H1 (cell line): ENCODE data around the gene EVI5. TPM values are rescaled to one million over a fixed set of nuclear protein-coding genes. Genes with fewer than 3 reads are reported as not detected.

Experiments used
- CTCF ChIA-PET: fragments of 300-600 bp; sonication (Branson Sonifier 250); formaldehyde crosslinking; loops from one replicate; lab custom pipeline; 2021; ENCODE audit not compliant: partially characterized antibody; lab: Charles Lee
- POLR2A ChIA-PET: fragments of 300-600 bp; sonication (Branson Sonifier 250); formaldehyde crosslinking; loops from one replicate; lab custom pipeline; 2021; ENCODE audit warnings: inconsistent platforms; ENCODE audit not compliant: partially characterized antibody; lab: Charles Lee
- DNase-seq, 2 experiments: peaks; one replicate each; pipeline versions ENCODE4 v3.0.0 to v3.0.0-alpha.2; 2010 to 2022; ENCODE audit warnings: low spot score in 2 of 2, low read depth in 1 of 2, mixed read lengths in 1 of 2
- FAIRE-seq: peaks from 2 replicates; lab custom pipeline; 2011; peaks lifted over from hg19 to GRCh38; lab: Jason Lieb, UNC
- H2AFZ ChIP-seq: 2 replicates; pipeline ENCODE4 v1.8.1; 2012; ENCODE audit warnings: low read length, inconsistent platforms
- H2AK5ac ChIP-seq: 2 replicates; pipeline ENCODE4 v1.6.1; 2013; ENCODE audit warnings: low read depth, low read length
- H2BK120ac ChIP-seq: replicated peaks from 2 replicates; pipeline ENCODE3; 2013; ENCODE audit warnings: low read depth, low read length, inconsistent platforms
- H2BK12ac ChIP-seq: 2 replicates; pipeline ENCODE4 v1.6.1; 2013; ENCODE audit warnings: low read depth, low read length
- H2BK15ac ChIP-seq: 2 replicates; pipeline ENCODE4 v1.6.1; 2013; ENCODE audit warnings: low read length
- H2BK20ac ChIP-seq: 2 replicates; pipeline ENCODE4 v1.6.1; 2013; ENCODE audit warnings: low read length
- H2BK5ac ChIP-seq: 2 replicates; pipeline ENCODE4 v1.6.1; 2013; ENCODE audit warnings: low read depth, low read length
- H3K14ac ChIP-seq: 2 replicates; pipeline ENCODE4 v1.6.1; 2013; ENCODE audit warnings: inconsistent platforms; ENCODE audit not compliant: insufficient read length
- H3K18ac ChIP-seq: 2 replicates; pipeline ENCODE4 v1.6.1; 2013; ENCODE audit warnings: low read length; ENCODE audit errors: extremely low read depth
- H3K23ac ChIP-seq: 2 replicates; pipeline ENCODE4 v1.6.1; 2013; ENCODE audit warnings: inconsistent platforms; ENCODE audit not compliant: insufficient read length
- H3K23me2 ChIP-seq: 2 replicates; pipeline ENCODE4 v1.6.1; 2013; ENCODE audit warnings: low read depth, low read length
- H3K27ac ChIP-seq: 2 replicates; pipeline ENCODE4 v1.6.1; 2011; ENCODE audit warnings: low read depth, low read length, inconsistent platforms
- H3K27me3 ChIP-seq, 4 experiments: replicated peaks in 1 of 4; 1 replicate in 1 of 4; 2 replicates in 3 of 4; pipeline versions ENCODE4 v1.6.1 to v1.8.1; 2011 to 2013; ENCODE audit warnings: low read length in 3 of 4, mild to moderate bottlenecking in 3 of 4, inconsistent platforms in 2 of 4, mixed read lengths in 2 of 4, moderate library complexity in 1 of 4; ENCODE audit not compliant: control insufficient read depth in 3 of 4, insufficient read depth in 3 of 4; ENCODE audit errors: extremely low read depth in 1 of 4
- H3K36me3 ChIP-seq, 4 experiments: 2 replicates each; pipeline versions ENCODE4 v1.6.1 to v1.8.1; 2011 to 2013; ENCODE audit warnings: mild to moderate bottlenecking in 4 of 4, low read length in 3 of 4, moderate library complexity in 2 of 4, control low read depth in 1 of 4, inconsistent platforms in 1 of 4; ENCODE audit not compliant: insufficient read depth in 4 of 4, control insufficient read depth in 2 of 4
- H3K4ac ChIP-seq: replicated peaks from 2 replicates; pipeline ENCODE3; 2013; ENCODE audit warnings: low read length, low read depth, mixed read lengths, inconsistent platforms; ENCODE audit not compliant: insufficient read length
- H3K4me1 ChIP-seq, 4 experiments: replicated peaks in 1 of 4; 1 replicate in 1 of 4; 2 replicates in 3 of 4; pipeline versions ENCODE4 v1.6.1 to v1.8.1; 2011 to 2013; ENCODE audit warnings: low read length in 3 of 4, inconsistent platforms in 2 of 4, mixed read lengths in 1 of 4; ENCODE audit not compliant: insufficient read depth in 4 of 4, control insufficient read depth in 3 of 4
- H3K4me2 ChIP-seq, 2 experiments: 2 replicates each; pipeline versions ENCODE4 v1.6.1 to v1.8.1; 2011 to 2013; ENCODE audit warnings: low read depth in 2 of 2, low read length in 2 of 2, control low read depth in 1 of 2, inconsistent platforms in 1 of 2, mild to moderate bottlenecking in 1 of 2; ENCODE audit not compliant: insufficient read depth in 1 of 2
- H3K4me3 ChIP-seq, 4 experiments: fragments of 200-600, 300-600 bp in 1 of 4; sonication (generic), shearing (Covaris generic), sonication (Bioruptor Twin) in 1 of 4; 2 replicates each; pipeline versions ENCODE4 v1.5.1 to v1.8.1; 2011 to 2016; ENCODE audit warnings: low read length in 4 of 4, low read depth in 3 of 4, control low read depth in 2 of 4, inconsistent platforms in 2 of 4, mild to moderate bottlenecking in 2 of 4, mixed read lengths in 1 of 4, moderate library complexity in 1 of 4; ENCODE audit not compliant: insufficient read depth in 2 of 4; ENCODE audit errors: extremely low read depth in 1 of 4
- H3K56ac ChIP-seq: replicated peaks from 2 replicates; pipeline ENCODE3; 2013; ENCODE audit warnings: low read depth, mild to moderate bottlenecking, mixed read lengths, low read length, inconsistent platforms; ENCODE audit not compliant: insufficient read length
- H3K79me1 ChIP-seq: 2 replicates; pipeline ENCODE4 v1.6.1; 2013; ENCODE audit warnings: low read depth, low read length, control low read depth
- H3K79me2 ChIP-seq, 2 experiments: 2 replicates each; pipeline versions ENCODE4 v1.6.1 to v1.8.1; 2012 to 2013; ENCODE audit warnings: low read length in 2 of 2, mild to moderate bottlenecking in 2 of 2, inconsistent platforms in 1 of 2; ENCODE audit not compliant: insufficient read depth in 2 of 2, control insufficient read depth in 1 of 2
- H3K9ac ChIP-seq, 4 experiments: replicated peaks in 1 of 4; 1 replicate in 1 of 4; 2 replicates in 3 of 4; pipeline versions ENCODE4 v1.6.1 to v1.8.1; 2011 to 2013; ENCODE audit warnings: low read depth in 3 of 4, low read length in 3 of 4, control low read depth in 2 of 4, mild to moderate bottlenecking in 2 of 4, moderate library complexity in 2 of 4, inconsistent platforms in 1 of 4; ENCODE audit errors: extremely low read depth in 1 of 4
- H3K9me3 ChIP-seq, 2 experiments: 2 replicates each; pipeline versions ENCODE4 v1.6.1 to v1.8.1; 2012 to 2013; ENCODE audit warnings: mild to moderate bottlenecking in 2 of 2, moderate library complexity in 2 of 2, control low read depth in 1 of 2, inconsistent platforms in 1 of 2, low read depth in 1 of 2, low read length in 1 of 2, mixed read lengths in 1 of 2; ENCODE audit not compliant: insufficient read depth in 2 of 2
- H4K20me1 ChIP-seq, 2 experiments: replicated peaks in 1 of 2; 2 replicates each; pipeline versions ENCODE3 to v1.8.1; 2011 to 2013; ENCODE audit warnings: inconsistent platforms in 2 of 2, low read length in 2 of 2, mild to moderate bottlenecking in 1 of 2; ENCODE audit not compliant: insufficient read depth in 2 of 2, control insufficient read depth in 1 of 2
- H4K5ac ChIP-seq: 2 replicates; pipeline ENCODE4 v1.6.1; 2013; ENCODE audit warnings: low read length, low read depth, mixed read lengths, inconsistent platforms; ENCODE audit not compliant: insufficient read length
- H4K8ac ChIP-seq: 2 replicates; pipeline ENCODE4 v1.8.0; 2013; ENCODE audit warnings: mild to moderate bottlenecking, moderate library complexity, low read length, inconsistent platforms; ENCODE audit not compliant: insufficient read depth; ENCODE audit errors: extremely low read depth
- H4K91ac ChIP-seq: replicated peaks from 2 replicates; pipeline ENCODE3; 2013; ENCODE audit warnings: low read length, mixed read lengths, inconsistent platforms; ENCODE audit not compliant: insufficient read length
- EZH2 ChIP-seq: fragments of 200-600 bp; sonication (generic); IDR thresholded peaks from 2 replicates; pipeline ENCODE4 v1.7.1; 2012; ENCODE audit warnings: low read depth, mild to moderate bottlenecking, moderate library complexity, low read length, inconsistent platforms; ENCODE audit not compliant: severe bottlenecking
- GTF2F1 ChIP-seq: IDR thresholded peaks from 2 replicates; pipeline ENCODE4 v1.6.1; 2012; ENCODE audit warnings: low read depth, low read length, improper control_type of control experiment, borderline replicate concordance
- KDM4A ChIP-seq: IDR thresholded peaks from one replicate; pipeline ENCODE4 v1.7.1; 2012; ENCODE audit warnings: low read depth, mild to moderate bottlenecking, moderate library complexity, low read length, inconsistent platforms; ENCODE audit not compliant: severe bottlenecking
- NANOG ChIP-seq: IDR thresholded peaks from 2 replicates; pipeline ENCODE4 v1.6.1; 2011; ENCODE audit warnings: low read length, low read depth, mild to moderate bottlenecking, inconsistent platforms; ENCODE audit not compliant: insufficient read depth, poor library complexity, severe bottlenecking
- RFX5 ChIP-seq: IDR thresholded peaks from 2 replicates; pipeline ENCODE4 v1.6.1; 2011; ENCODE audit warnings: low read depth, low read length, improper control_type of control experiment, borderline replicate concordance
- SIN3A ChIP-seq, 2 experiments: IDR thresholded peaks in 1 of 2; conservative IDR thresholded peaks in 1 of 2; 2 replicates each; pipeline ENCODE4 v1.6.1; 2011 to 2012; ENCODE audit warnings: low read length in 2 of 2, improper control_type of control experiment in 1 of 2, low read depth in 1 of 2, mild to moderate bottlenecking in 1 of 2
- TAF1 ChIP-seq: IDR thresholded peaks from 2 replicates; pipeline ENCODE4 v1.6.1; 2011; ENCODE audit warnings: mild to moderate bottlenecking, low read depth, low read length
- polyA plus RNA-seq, 7 experiments: library from polyadenylated mRNA; depleted of rRNA in 3 of 7; stranded (reverse) in 5 of 7; unstranded in 2 of 7; fragments of >200 nt in 5 of 7; fragments of 200-250 nt in 2 of 7; gene quantifications; 1 replicate in 5 of 7; 2 replicates in 1 of 7; 4 replicates in 1 of 7; pipeline versions ENCODE4 v1.2.1 to v1.2.3, GENCODE V29; 2011 to 2013; ENCODE audit warnings: missing spikeins in 2 of 7, mixed read lengths in 2 of 7
- total RNA-seq: library from RNA; stranded (reverse); fragmentation: NEBNext Ultra II Directional; extraction: Animal tissue kit (Norgen Biotek cat#: 25700); gene quantifications from 2 replicates; pipeline ENCODE4 v1.2.1, GENCODE V29; 2021
- TF ChIP-seq, protein P1 (sequence below): IDR thresholded peaks from 2 replicates; pipeline ENCODE4 v1.6.1; 2012; ENCODE audit warnings: low read length, inconsistent platforms

The EVI5 gene
- total and polyA plus RNA-seq, 2 of the 8 experiments (the other 6 are each of a cell fraction or from before 2014, with no cell fraction given), result 1.7 to 13.7 TPM

DNA sequence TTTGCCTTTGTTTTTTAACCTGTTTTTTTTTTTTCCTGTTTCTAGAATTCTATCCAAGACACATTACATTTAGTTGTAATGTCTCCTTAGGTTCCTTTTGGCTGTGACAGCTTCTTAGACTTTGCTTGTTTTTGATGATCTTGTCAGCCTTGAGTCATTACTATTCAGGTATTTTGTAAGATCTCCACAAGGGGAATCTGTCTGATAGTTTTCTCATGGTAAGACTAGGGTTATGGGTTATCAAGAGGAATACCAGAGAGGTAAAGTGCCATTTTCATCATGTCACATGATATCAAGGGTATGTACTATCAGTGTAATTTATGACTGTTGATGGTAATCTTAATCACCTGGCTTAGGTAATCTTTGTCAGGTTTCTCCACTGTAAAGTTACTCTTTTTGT is 199.1 kb downstream of the EVI5 start:
- Histone ChIP-seq H3K4ac (no peak overlapping the region), H3K36me3 (no peaks in the 10 kb centered on the region), H3K4me3 (no peak overlapping the region), H4K8ac (no peak overlapping the region), H2AFZ (no peak overlapping the region), H3K18ac (no peak overlapping the region), H3K79me1 (no peaks in the 10 kb centered on the region), H2AK5ac (no peak overlapping the region), H3K27me3 (no peaks in the 10 kb centered on the region), H3K56ac (no peak overlapping the region), H2BK12ac (no peak overlapping the region), H4K91ac (no peak overlapping the region), H3K9me3 (peaks cover 8 to 10% of the 10 kb centered on the region in 2 experiments), H3K9ac (no peak overlapping the region), H3K14ac (no peak overlapping the region), H3K27ac (no peak overlapping the region), H3K23ac (no peak overlapping the region), H4K5ac (no peak overlapping the region), H3K23me2 (no peaks in the 10 kb centered on the region), H3K4me2 (no peak overlapping the region), H2BK20ac (no peak overlapping the region), H3K4me1 (no peaks in the 10 kb centered on the region), H2BK120ac (no peak overlapping the region), H2BK5ac (no peak overlapping the region), H4K20me1 (no peaks in the 10 kb centered on the region), H3K79me2 (no peaks in the 10 kb centered on the region), H2BK15ac (no peak overlapping the region)
- FAIRE-seq (no peak), DNase-seq (no peak)
- ChIA-PET CTCF (no interaction called here), POLR2A (no interaction called here)
- TF ChIP-seq KDM4A (no peak), NANOG (no peak), SIN3A (conservative IDR thresholded peaks at IDR 0.05 in 1 of 2, IDR thresholded peaks at IDR 0.05 in 1 of 2; ENCODE audit: low read depth in 1 of 2, low read length in 2 of 2) (no peak), EZH2 (no peak), TAF1 (no peak), GTF2F1 (no peak), RFX5 (no peak)
- TF ChIP-seq, protein P1, sequence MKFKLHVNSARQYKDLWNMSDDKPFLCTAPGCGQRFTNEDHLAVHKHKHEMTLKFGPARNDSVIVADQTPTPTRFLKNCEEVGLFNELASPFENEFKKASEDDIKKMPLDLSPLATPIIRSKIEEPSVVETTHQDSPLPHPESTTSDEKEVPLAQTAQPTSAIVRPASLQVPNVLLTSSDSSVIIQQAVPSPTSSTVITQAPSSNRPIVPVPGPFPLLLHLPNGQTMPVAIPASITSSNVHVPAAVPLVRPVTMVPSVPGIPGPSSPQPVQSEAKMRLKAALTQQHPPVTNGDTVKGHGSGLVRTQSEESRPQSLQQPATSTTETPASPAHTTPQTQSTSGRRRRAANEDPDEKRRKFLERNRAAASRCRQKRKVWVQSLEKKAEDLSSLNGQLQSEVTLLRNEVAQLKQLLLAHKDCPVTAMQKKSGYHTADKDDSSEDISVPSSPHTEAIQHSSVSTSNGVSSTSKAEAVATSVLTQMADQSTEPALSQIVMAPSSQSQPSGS, result no peak
